Hepatocyte (in vitro differentiated cells): ENCODE measurements around the gene VPS41.

ENCODE experiments used
- EZH2 ChIP-seq: fragments of 200-600 bp; sonication (generic); IDR thresholded peaks from 2 replicates; pipeline ENCODE4 v1.6.1; 2016; ENCODE audit warnings: antibody characterized with exemption, mild to moderate bottlenecking, borderline replicate concordance
- TF ChIP-seq, protein P1 (sequence below): fragments of 200-600 bp; sonication (generic); IDR thresholded peaks from 2 replicates; pipeline ENCODE4 v1.5.1; 2016; ENCODE audit warnings: antibody characterized with exemption, mild to moderate bottlenecking; ENCODE audit not compliant: poor library complexity

- TF ChIP-seq, protein P1, sequence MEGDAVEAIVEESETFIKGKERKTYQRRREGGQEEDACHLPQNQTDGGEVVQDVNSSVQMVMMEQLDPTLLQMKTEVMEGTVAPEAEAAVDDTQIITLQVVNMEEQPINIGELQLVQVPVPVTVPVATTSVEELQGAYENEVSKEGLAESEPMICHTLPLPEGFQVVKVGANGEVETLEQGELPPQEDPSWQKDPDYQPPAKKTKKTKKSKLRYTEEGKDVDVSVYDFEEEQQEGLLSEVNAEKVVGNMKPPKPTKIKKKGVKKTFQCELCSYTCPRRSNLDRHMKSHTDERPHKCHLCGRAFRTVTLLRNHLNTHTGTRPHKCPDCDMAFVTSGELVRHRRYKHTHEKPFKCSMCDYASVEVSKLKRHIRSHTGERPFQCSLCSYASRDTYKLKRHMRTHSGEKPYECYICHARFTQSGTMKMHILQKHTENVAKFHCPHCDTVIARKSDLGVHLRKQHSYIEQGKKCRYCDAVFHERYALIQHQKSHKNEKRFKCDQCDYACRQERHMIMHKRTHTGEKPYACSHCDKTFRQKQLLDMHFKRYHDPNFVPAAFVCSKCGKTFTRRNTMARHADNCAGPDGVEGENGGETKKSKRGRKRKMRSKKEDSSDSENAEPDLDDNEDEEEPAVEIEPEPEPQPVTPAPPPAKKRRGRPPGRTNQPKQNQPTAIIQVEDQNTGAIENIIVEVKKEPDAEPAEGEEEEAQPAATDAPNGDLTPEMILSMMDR = no peak
- no peak for TF ChIP-seq EZH2
Measured at GRCh38 chr7:38806912-38807311, 102.1 kb downstream of the VPS41 start.
